GM10248 (cell line): ENCODE data around the gene PSMB11.

Experiments used
- CTCF ChIA-PET: fragments of 300-600 bp; sonication (Branson Sonifier 250); formaldehyde crosslinking; extraction: SDS; loops from one replicate; lab custom pipeline; 2021; ENCODE audit warnings: antibody characterized with exemption; lab: Yijun Ruan, JAX
- POLR2A ChIA-PET: fragments of 350-650 bp; sonication (Branson Sonifier 250); formaldehyde crosslinking; extraction: SDS; loops from one replicate; lab custom pipeline; 2020; ENCODE audit warnings: antibody characterized with exemption; lab: Yijun Ruan, JAX
- DNase-seq: peaks from one replicate; pipeline ENCODE4 v3.0.0; 2012; ENCODE audit errors: extremely low spot score
- TF ChIP-seq, protein P1 (sequence below): IDR thresholded peaks from 2 replicates; pipeline ENCODE4 v1.5.1; 2012; ENCODE audit warnings: mild to moderate bottlenecking, low read depth; ENCODE audit errors: extremely low read depth, missing control alignments, control extremely low read depth

The PSMB11 gene

DNA sequence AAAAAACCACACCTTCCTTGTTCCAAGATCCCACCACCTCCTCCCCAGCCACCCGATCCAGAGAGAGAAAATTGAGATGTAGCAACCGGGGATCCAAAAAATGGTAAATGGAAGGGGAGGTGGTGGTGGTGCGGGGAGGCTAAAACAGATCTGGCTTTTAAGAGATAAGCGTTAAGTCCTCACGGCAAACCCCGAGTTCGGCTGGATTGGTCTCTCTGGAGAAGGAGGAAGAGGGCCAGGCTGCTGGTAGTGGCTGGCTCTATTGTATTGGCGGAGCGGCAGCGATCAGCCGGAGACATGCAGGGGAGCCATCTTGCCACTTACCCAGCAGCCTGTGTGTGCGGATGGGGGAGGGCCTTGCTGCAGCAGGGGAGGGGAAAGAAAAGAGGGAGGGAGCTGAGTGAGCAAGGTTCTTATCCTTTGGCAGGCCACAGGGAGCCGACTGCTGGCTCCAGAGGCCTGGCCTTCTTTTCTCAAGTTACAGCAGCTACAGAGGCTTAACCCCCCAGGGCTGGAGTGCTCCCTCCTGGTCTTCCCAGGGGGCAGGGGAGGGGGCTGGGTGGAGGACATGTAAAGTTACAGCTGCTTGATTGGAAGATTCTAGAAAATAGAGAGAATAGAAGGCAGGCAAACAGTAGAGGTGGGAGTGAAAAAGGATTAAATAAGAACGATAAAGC, 29.4 kb downstream of the PSMB11 start:
- POLR2A ChIA-PET = interaction anchor here (1.3 kb wide), 1 partner anchor 23 kb away, joined by 7 read pairs; the partner anchor contains the start of genes ACIN1 and C14orf119
- TF ChIP-seq, protein P1, sequence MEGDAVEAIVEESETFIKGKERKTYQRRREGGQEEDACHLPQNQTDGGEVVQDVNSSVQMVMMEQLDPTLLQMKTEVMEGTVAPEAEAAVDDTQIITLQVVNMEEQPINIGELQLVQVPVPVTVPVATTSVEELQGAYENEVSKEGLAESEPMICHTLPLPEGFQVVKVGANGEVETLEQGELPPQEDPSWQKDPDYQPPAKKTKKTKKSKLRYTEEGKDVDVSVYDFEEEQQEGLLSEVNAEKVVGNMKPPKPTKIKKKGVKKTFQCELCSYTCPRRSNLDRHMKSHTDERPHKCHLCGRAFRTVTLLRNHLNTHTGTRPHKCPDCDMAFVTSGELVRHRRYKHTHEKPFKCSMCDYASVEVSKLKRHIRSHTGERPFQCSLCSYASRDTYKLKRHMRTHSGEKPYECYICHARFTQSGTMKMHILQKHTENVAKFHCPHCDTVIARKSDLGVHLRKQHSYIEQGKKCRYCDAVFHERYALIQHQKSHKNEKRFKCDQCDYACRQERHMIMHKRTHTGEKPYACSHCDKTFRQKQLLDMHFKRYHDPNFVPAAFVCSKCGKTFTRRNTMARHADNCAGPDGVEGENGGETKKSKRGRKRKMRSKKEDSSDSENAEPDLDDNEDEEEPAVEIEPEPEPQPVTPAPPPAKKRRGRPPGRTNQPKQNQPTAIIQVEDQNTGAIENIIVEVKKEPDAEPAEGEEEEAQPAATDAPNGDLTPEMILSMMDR = no peak
- peak; percentile 88 for DNase-seq
- CTCF ChIA-PET = interaction anchor here (0.6 to 3.9 kb wide), 17 partner anchors 11 to 308 kb away, joined by 3 to 50 read pairs (median 7); partner anchors contain the start of genes ACIN1, AJUBA, CDH24 and PPP1R3E

DNA sequence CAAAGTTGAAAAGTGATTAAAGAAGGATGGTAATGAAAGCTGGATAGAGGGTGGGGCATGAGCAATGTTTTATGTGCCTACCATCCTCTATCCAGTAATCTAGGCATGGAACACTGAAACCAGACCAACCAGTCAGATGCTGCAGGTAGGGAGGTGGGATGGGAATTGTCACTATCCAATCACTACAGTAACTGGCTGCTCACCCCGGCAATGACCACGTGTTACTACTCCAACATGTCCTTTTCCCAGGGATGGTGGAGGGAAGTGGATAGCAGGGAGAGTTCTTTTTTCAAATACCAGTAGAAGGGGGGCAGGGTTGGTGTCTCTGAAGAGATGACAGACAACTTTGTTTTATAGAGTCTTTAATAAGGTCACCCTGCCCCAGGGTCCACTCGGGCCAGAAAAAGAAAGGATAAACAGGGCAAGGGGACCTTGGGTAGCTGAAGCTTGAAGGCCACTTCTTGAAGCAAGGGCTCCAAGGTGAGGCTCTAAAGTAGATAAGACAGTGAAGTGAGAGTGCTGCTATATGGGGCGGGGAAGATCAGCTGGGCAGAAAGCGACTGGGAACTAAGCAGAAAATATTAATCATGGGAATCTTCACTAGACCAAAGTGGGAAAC, 30.0 kb downstream of the PSMB11 start:
- DNase-seq = no peak
- ChIA-PET CTCF (interaction anchor here (0.6 to 3.9 kb wide), 15 partner anchors 12 to 308 kb away, joined by 3 to 50 read pairs (median 8); partner anchors contain the start of genes ACIN1, AJUBA, C14orf119 and CDH24), POLR2A (interaction anchor here (1.3 kb wide), 1 partner anchor 23 kb away, joined by 7 read pairs; the partner anchor contains the start of genes ACIN1 and C14orf119)
- TF ChIP-seq, protein P1 = no peak

DNA sequence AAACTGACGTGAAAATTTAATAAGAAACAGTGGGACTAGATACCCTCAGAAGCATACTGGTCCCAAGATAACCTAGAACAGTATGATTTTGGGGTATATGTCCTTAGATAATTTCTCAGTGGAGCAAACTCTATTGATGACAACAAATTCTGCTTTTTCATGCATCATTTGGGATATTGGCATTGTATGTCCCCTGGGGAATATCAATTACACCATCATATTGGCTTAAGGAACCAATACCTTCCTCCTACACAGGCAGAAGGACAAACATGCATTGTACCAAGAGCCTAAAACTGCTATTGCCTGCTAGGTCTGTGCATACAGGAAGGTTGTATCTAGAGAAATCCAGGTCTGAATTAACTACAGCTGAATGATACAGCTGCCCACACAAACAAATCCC, 32.9 kb downstream of the PSMB11 start:
- ChIA-PET CTCF (interaction anchor here (1.1 to 8.1 kb wide), 5 partner anchors 17 to 112 kb away, joined by 3 to 79 read pairs (median 6); partner anchors contain the start of gene CDH24), POLR2A (no interaction called here)
- DNase-seq = no peak
- TF ChIP-seq, protein P1 = no peak

DNA sequence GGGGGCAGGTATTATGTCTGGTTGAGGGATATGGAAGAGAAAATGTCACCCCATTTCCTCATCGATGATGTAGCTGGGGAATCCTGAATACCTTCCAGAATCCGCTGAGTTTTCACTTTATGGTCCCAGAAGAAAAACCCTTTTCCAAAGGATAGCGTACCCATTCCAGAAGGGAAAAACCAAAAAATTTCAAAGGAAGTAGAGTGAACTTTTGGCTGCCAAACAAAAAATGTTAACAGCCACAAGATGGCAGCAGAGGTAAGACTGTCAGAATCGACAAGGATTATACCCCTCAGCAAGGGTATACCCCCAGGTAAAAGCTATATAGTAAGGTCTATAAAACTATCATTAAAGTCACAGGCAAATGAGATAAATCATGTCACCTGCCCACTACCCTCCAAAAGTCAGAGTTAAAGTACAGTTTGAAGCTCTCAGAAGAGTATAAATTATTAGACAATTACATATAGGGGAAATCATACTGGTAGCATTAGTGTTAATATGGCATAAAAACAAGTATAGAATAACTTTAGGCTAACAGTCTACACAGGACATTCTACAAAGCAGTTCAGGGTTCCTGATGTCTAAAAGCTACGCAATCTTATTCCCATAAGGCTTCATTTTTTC, 34.9 kb downstream of the PSMB11 start:
- POLR2A ChIA-PET = interaction anchor here (0.8 kb wide), 1 partner anchor 18 kb away, joined by 3 read pairs; the partner anchor contains the start of genes ACIN1 and C14orf119
- TF ChIP-seq, protein P1 = peak; percentile 47
- DNase-seq = no peak
- CTCF ChIA-PET = interaction anchor here (0.8 to 8.1 kb wide), 30 partner anchors 8 to 506 kb away, joined by 3 to 79 read pairs (median 5); partner anchors contain the start of genes ACIN1, AJUBA, C14orf119 and CDH24

DNA sequence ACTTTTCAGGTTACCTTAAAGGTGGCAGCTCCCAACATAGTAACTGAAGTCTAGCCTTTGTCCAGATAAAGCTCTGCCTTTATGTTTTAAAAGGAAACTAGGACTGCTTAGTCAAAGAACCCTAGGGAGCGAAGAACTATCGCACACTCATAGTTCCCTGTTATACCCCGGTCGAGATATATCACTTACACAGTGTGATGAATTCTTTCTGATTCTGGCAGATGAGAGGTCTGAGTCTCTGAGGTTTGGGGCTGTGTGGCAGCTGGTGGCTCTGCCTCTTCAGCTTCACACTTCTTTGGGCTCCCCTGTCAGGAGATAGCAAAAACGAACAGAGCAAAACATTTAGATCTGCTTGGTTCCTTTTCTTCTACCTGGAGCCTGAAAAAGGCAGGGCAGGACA, 36.0 kb downstream of the PSMB11 start:
- ChIA-PET POLR2A (no interaction called here), CTCF (interaction anchor here (1.1 to 8.1 kb wide), 19 partner anchors 8 to 507 kb away, joined by 3 to 79 read pairs (median 8); partner anchors contain the start of genes ACIN1, AJUBA, C14orf119 and CDH24)
- TF ChIP-seq, protein P1 = no peak
- no peak for DNase-seq

DNA sequence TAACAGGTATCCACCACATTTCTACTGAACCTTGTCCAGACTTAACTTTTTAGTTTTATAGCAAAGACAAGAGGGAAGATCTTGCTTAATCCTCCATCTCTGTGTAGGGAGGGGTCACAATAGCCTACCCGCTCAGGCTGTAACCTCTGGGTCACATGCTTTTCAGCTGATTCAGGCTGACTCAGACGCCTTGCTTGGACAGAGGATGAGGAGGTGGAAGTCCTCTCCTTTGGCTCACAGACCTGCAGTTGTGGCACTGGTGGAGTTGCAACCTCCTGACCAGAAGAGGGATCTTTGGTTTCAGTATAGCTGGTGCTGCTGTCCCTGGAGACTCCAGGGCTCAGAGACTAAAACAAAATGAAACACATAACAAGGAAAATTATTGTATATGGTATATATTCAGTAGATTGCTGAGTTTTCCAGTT, 36.7 kb downstream of the PSMB11 start:
- CTCF ChIA-PET = interaction anchor here (2.1 to 8.1 kb wide), 9 partner anchors 10 to 96 kb away, joined by 7 to 79 read pairs (median 25); partner anchors contain the start of genes ACIN1, AJUBA, C14orf119 and CDH24
- no peak for DNase-seq
- TF ChIP-seq, protein P1 = no peak
- POLR2A ChIA-PET = no interaction called here
